Parathyroid adenoma (tissue), 2 donors: ENCODE results near the gene JMJD4.
"Not testable (repeated sequence)": the region's sequence is repeated elsewhere in the genome, so short reads cannot be mapped to it uniquely, and the experiment has no call there.

Experiments
- H2AFZ ChIP-seq: fragments of 300-600 bp; sonication (generic); one replicate; pipeline ENCODE4 v1.7.0; 2017; ENCODE audit warnings: antibody characterized with exemption, mild to moderate bottlenecking
- H3K27ac ChIP-seq: fragments of 300-600 bp; sonication (generic); one replicate; pipeline ENCODE4 v1.7.0; 2017
- H3K27me3 ChIP-seq: fragments of 300-600 bp; sonication (generic); one replicate; pipeline ENCODE4 v1.7.0; 2017; ENCODE audit warnings: low read length; ENCODE audit not compliant: control insufficient read depth, insufficient read depth
- H3K36me3 ChIP-seq: fragments of 300-600 bp; sonication (generic); one replicate; pipeline ENCODE4 v1.7.0; 2017; ENCODE audit warnings: low read length; ENCODE audit not compliant: control insufficient read depth, insufficient read depth
- H3K4me1 ChIP-seq: fragments of 300-600 bp; sonication (generic); one replicate; pipeline ENCODE4 v1.7.0; 2017; ENCODE audit warnings: control low read depth
- H3K4me2 ChIP-seq: fragments of 300-600 bp; sonication (generic); one replicate; pipeline ENCODE4 v1.7.0; 2017; ENCODE audit warnings: low read length
- H3K4me3 ChIP-seq: fragments of 300-600 bp; sonication (generic); one replicate; pipeline ENCODE4 v1.7.0; 2017; ENCODE audit warnings: low read depth, low read length
- H3K79me2 ChIP-seq: fragments of 300-600 bp; sonication (generic); one replicate; pipeline ENCODE4 v1.7.0; 2017; ENCODE audit warnings: control low read depth
- H3K9ac ChIP-seq: fragments of 300-600 bp; sonication (generic); one replicate; pipeline ENCODE4 v1.7.0; 2017; ENCODE audit warnings: mild to moderate bottlenecking
- H3K9me3 ChIP-seq: fragments of 300-600 bp; sonication (generic); one replicate; pipeline ENCODE4 v1.7.0; 2017; ENCODE audit warnings: low read length; ENCODE audit not compliant: control insufficient read depth
- TF ChIP-seq, protein P1 (sequence below): fragments of 300-600 bp; sonication (generic); IDR thresholded peaks from one replicate; pipeline ENCODE4 v1.7.0; 2017; ENCODE audit warnings: antibody characterized with exemption, mild to moderate bottlenecking
- donor health status: primary hyperparathyroidism.

The JMJD4 gene

DNA sequence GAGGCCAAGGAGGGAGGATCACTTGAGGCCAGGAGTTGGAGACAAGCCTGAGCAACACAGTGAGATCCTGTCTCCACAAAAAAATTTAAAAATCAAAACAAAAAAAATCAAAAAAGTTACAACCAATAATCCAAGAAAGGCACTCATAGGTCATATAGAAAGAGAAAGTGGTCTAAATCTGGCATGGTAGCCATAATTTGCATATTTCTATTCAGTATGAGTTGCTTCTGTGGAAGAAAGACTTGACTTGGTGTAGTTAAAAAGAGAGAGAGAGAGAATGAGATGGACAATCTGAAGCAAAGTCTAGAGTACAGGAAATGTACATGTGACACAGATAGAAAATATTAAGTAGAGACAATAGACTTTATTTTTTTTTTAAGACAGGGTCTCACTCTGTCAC lies 22.5 kb downstream of the JMJD4 start:
- no peaks in the 10 kb centered on the region for H3K79me2 ChIP-seq
- H3K4me3 ChIP-seq = no peak overlapping the region
- TF ChIP-seq, protein P1, sequence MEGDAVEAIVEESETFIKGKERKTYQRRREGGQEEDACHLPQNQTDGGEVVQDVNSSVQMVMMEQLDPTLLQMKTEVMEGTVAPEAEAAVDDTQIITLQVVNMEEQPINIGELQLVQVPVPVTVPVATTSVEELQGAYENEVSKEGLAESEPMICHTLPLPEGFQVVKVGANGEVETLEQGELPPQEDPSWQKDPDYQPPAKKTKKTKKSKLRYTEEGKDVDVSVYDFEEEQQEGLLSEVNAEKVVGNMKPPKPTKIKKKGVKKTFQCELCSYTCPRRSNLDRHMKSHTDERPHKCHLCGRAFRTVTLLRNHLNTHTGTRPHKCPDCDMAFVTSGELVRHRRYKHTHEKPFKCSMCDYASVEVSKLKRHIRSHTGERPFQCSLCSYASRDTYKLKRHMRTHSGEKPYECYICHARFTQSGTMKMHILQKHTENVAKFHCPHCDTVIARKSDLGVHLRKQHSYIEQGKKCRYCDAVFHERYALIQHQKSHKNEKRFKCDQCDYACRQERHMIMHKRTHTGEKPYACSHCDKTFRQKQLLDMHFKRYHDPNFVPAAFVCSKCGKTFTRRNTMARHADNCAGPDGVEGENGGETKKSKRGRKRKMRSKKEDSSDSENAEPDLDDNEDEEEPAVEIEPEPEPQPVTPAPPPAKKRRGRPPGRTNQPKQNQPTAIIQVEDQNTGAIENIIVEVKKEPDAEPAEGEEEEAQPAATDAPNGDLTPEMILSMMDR = no peak
- H3K36me3 ChIP-seq = no peaks in the 10 kb centered on the region
- H3K4me2 ChIP-seq = no peak overlapping the region
- H3K9me3 ChIP-seq = no peaks in the 10 kb centered on the region
- H3K27me3 ChIP-seq = no peaks in the 10 kb centered on the region
- H2AFZ ChIP-seq = no peak overlapping the region
- no peak overlapping the region for H3K9ac ChIP-seq
- no peak overlapping the region for H3K27ac ChIP-seq
- H3K4me1 ChIP-seq = no peaks in the 10 kb centered on the region

DNA sequence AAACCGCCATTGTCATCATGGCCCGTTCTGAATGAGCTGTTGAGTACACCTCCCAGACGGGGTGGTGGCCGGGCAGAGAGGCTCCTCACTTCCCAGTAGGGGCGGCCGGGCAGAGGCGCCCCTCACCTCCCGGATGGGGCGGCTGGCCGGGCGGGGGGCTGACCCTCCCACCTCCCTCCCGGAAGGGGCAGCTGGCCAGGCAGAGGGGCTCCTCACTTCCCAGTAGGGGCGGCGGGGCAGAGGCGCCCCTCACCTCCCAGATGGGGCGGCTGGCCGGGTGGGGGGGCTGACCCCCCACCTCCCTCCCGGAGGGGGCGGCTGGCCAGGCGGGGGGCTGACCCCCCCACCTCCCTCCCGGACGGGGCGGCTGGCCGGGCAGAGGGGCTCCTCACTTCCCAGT lies 24.6 kb downstream of the JMJD4 start:
- H3K36me3 ChIP-seq, H3K4me1 ChIP-seq, H3K4me3 ChIP-seq, H3K9me3 ChIP-seq, H3K9ac ChIP-seq, H3K4me2 ChIP-seq, H2AFZ ChIP-seq, H3K27me3 ChIP-seq, H3K79me2 ChIP-seq, H3K27ac ChIP-seq: not testable (repeated sequence)

DNA sequence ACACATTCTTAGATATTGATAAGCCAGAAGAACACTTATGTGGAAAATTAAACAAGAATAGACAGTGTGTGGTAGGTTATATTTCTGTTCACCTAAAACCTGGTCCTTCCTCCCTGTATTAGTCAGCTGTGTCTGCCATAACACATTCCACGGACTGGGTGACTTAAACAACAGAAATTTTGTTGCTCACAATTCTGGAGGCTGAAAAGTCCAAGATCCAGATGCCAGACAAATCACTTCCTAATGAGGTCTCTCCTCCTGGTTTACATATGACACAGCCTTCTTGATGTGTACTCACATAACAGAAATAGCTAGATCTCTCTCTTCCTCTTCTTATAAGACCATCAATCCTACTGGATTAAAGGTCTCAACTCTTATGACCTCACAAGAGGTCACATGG lies 25.7 kb downstream of the JMJD4 start:
- Histone ChIP-seq H3K79me2 (no peaks in the 10 kb centered on the region), H3K4me3 (no peak overlapping the region), H3K27me3 (no peaks in the 10 kb centered on the region), H3K27ac (no peak overlapping the region), H3K4me2 (no peak overlapping the region), H3K9me3 (no peaks in the 10 kb centered on the region), H2AFZ (no peak overlapping the region), H3K4me1 (no peaks in the 10 kb centered on the region), H3K9ac (no peak overlapping the region), H3K36me3 (no peaks in the 10 kb centered on the region)
- TF ChIP-seq, protein P1 = no peak

DNA sequence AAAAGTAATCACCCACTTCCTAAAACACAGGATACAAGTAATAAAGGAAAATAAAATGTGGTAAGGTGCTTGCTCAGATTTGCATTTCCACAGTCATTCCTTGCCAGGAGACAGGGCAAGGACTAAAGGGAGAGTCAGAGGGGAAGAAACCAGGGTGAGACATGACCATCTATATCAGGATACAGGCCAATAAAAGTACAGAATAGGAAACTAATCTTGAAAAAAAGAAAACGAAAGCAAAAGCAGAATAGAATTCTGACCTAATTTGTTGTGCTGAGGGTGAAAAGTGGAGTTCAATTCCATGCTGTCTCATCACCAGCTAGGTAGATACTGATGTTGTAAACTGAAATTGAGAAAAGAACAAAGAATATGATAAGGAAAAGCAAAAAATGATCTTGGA lies 27.3 kb downstream of the JMJD4 start:
- H3K4me2 ChIP-seq = no peak overlapping the region
- H3K4me1 ChIP-seq = no peaks in the 10 kb centered on the region
- H3K27me3 ChIP-seq = no peaks in the 10 kb centered on the region
- no peak overlapping the region for H3K9ac ChIP-seq
- H3K27ac ChIP-seq = no peak overlapping the region
- TF ChIP-seq, protein P1 = no peak
- H3K9me3 ChIP-seq = no peaks in the 10 kb centered on the region
- no peaks in the 10 kb centered on the region for H3K79me2 ChIP-seq
- no peak overlapping the region for H3K4me3 ChIP-seq
- no peaks in the 10 kb centered on the region for H3K36me3 ChIP-seq
- no peak overlapping the region for H2AFZ ChIP-seq

- not testable (repeated sequence) for H3K27me3 ChIP-seq, H3K4me2 ChIP-seq, H3K79me2 ChIP-seq, H3K4me1 ChIP-seq, H2AFZ ChIP-seq, H3K36me3 ChIP-seq, H3K9ac ChIP-seq, H3K4me3 ChIP-seq, H3K9me3 ChIP-seq, H3K27ac ChIP-seq
Measured at GRCh38 chr1:227701631-227702030, 33.5 kb downstream of the JMJD4 start.

GRCh38 chr1:227697321-227697864 lies 37.7 kb downstream of the JMJD4 start:
- TF ChIP-seq, protein P1 = no peak
- H3K27ac ChIP-seq = no peak overlapping the region
- no peak overlapping the region for H3K9ac ChIP-seq
- no peaks in the 10 kb centered on the region for H3K4me1 ChIP-seq
- no peak overlapping the region for H2AFZ ChIP-seq
- no peak overlapping the region for H3K4me2 ChIP-seq
- H3K4me3 ChIP-seq = no peak overlapping the region
- no peaks in the 10 kb centered on the region for H3K27me3 ChIP-seq
- no peaks in the 10 kb centered on the region for H3K79me2 ChIP-seq
- H3K9me3 ChIP-seq = no peaks in the 10 kb centered on the region
- H3K36me3 ChIP-seq = no peaks in the 10 kb centered on the region
